ENCODE results near the gene ZC3H13.
"Not testable (repeated sequence)": the region's sequence is repeated elsewhere in the genome, so short reads cannot be mapped to it uniquely, and the experiment has no call there.

Gene ZC3H13

GRCh38 chr13:46006688-46007452 is 45.7 kb downstream of the ZC3H13 start:
- DNase-seq = no peak

- DNase-seq = no peak
Observed at GRCh38 chr13:46004491-46004890, 48.1 kb downstream of the ZC3H13 start.

- DNase-seq = no peak
Observed at GRCh38 chr13:45996631-45997030, 55.9 kb downstream of the ZC3H13 start.

GRCh38 chr13:45995245-45995644 is 57.3 kb downstream of the ZC3H13 start:
- DNase-seq = no peak

- no peak for DNase-seq
Observed at GRCh38 chr13:45994752-45995151, 57.8 kb downstream of the ZC3H13 start.

GRCh38 chr13:45989607-45990006 is 62.9 kb downstream of the ZC3H13 start:
- no peak for DNase-seq

- not testable (repeated sequence) for DNase-seq
Observed at GRCh38 chr13:45981127-45981526, 71.4 kb downstream of the ZC3H13 start.

- no peak for DNase-seq
Observed at GRCh38 chr13:45975337-45975736, 77.2 kb downstream of the ZC3H13 start.

- no peak for DNase-seq
Observed at GRCh38 chr13:45974500-45974899, 78.0 kb downstream of the ZC3H13 start.

GRCh38 chr13:45967589-45967988 is 85.0 kb downstream of the ZC3H13 start:
- no peak for DNase-seq

- DNase-seq = no peak
Observed at GRCh38 chr13:45966715-45967114, 85.8 kb downstream of the ZC3H13 start.

- DNase-seq = no peak
Observed at GRCh38 chr13:45961468-45961867, 91.1 kb downstream of the ZC3H13 start.

- no peak for DNase-seq
Observed at GRCh38 chr13:45954836-45955800, 97.4 kb downstream of the ZC3H13 start.

- no peak for DNase-seq
Observed at GRCh38 chr13:45953082-45953481, 99.5 kb downstream of the ZC3H13 start.

GRCh38 chr13:45951724-45952123 is 100.8 kb downstream of the ZC3H13 start:
- no peak for DNase-seq

- no peak for DNase-seq
Observed at GRCh38 chr13:45951166-45951565, 101.4 kb downstream of the ZC3H13 start.

GRCh38 chr13:45950386-45951000 is 102.1 kb downstream of the ZC3H13 start:
- no peak for DNase-seq

GRCh38 chr13:45949161-45949560 is 103.4 kb downstream of the ZC3H13 start:
- DNase-seq = no peak

GRCh38 chr13:45943965-45944364 is 108.6 kb downstream of the ZC3H13 start:
- DNase-seq = no peak

- DNase-seq = no peak
Observed at GRCh38 chr13:45943120-45943519, 109.4 kb downstream of the ZC3H13 start.

GRCh38 chr13:45941261-45941660 is 111.3 kb downstream of the ZC3H13 start:
- no peak for DNase-seq

- no peak for DNase-seq
Observed at GRCh38 chr13:45940061-45940460, 112.5 kb downstream of the ZC3H13 start.

- no peak for DNase-seq
Observed at GRCh38 chr13:45936621-45937020, 115.9 kb downstream of the ZC3H13 start.
